GM23338 (cell line): ENCODE measurements around the gene MIS12. TPM values are rescaled to one million over a fixed set of nuclear protein-coding genes. Genes with fewer than 3 reads are reported as not detected.

Experiments
- ATAC-seq: fragments of 200-7000 bp; cut with Tn5 transposase; 3 replicates; pipeline ENCODE4 v1.9.1; 2020
- DNase-seq: peaks from one replicate; pipeline ENCODE4 v3.0.0-alpha.2; 2015; ENCODE audit warnings: low spot score
- H2AFZ ChIP-seq: fragments of 200-600 bp; sonication (generic); 2 replicates; pipeline ENCODE4 v1.8.0; 2016; ENCODE audit warnings: antibody characterized with exemption, mild to moderate bottlenecking, moderate library complexity
- H3F3A ChIP-seq: fragments of 200-600 bp; sonication (generic); replicated peaks from 2 replicates; pipeline ENCODE4 v1.8.0; 2017; ENCODE audit warnings: antibody characterized with exemption, mixed run types, low read depth
- H3K27ac ChIP-seq: fragments of 200-600 bp; sonication (generic); 2 replicates; pipeline ENCODE4 v1.6.1; 2016; ENCODE audit warnings: low read depth
- H3K27me3 ChIP-seq: fragments of 200-600 bp; sonication (generic); 2 replicates; pipeline ENCODE4 v1.8.0; 2016; ENCODE audit warnings: mild to moderate bottlenecking, mixed run types, moderate library complexity; ENCODE audit not compliant: insufficient read depth
- H3K36me3 ChIP-seq: fragments of 200-600 bp; sonication (generic); 2 replicates; pipeline ENCODE4 v1.8.0; 2016; ENCODE audit warnings: mild to moderate bottlenecking; ENCODE audit not compliant: insufficient read depth
- H3K4me1 ChIP-seq: fragments of 200-600 bp; sonication (generic); 2 replicates; pipeline ENCODE4 v1.8.0; 2016; ENCODE audit warnings: mild to moderate bottlenecking, moderate library complexity; ENCODE audit not compliant: insufficient read depth
- H3K4me2 ChIP-seq: fragments of 200-600 bp; sonication (generic); 2 replicates; pipeline ENCODE4 v1.7.1; 2017; ENCODE audit warnings: mixed run types
- H3K4me3 ChIP-seq: fragments of 200-600 bp; sonication (generic); 2 replicates; pipeline ENCODE4 v1.6.1; 2016; ENCODE audit warnings: mixed run types
- H3K79me2 ChIP-seq: fragments of 200-600 bp; sonication (generic); replicated peaks from 2 replicates; pipeline ENCODE4 v1.8.0; 2017; ENCODE audit warnings: mild to moderate bottlenecking; ENCODE audit not compliant: insufficient read depth
- H3K9me2 ChIP-seq: fragments of 200-600 bp; sonication (generic); 2 replicates; pipeline ENCODE4 v1.8.0; 2017; ENCODE audit not compliant: insufficient read depth
- H4K20me1 ChIP-seq: fragments of 200-600 bp; sonication (generic); replicated peaks from 2 replicates; pipeline ENCODE4 v1.8.0; 2017; ENCODE audit warnings: mild to moderate bottlenecking; ENCODE audit not compliant: insufficient read depth
- H3K27ac Mint-ChIP-seq: 2 replicates; pipeline ENCODE4 v1.8.0; 2020; ENCODE audit warnings: inconsistent platforms, mild to moderate bottlenecking, moderate library complexity, mixed read lengths
- H3K27me3 Mint-ChIP-seq: 3 replicates; pipeline ENCODE4 v1.8.0; 2022; ENCODE audit warnings: low read depth, mild to moderate bottlenecking, moderate library complexity, mixed read lengths, inconsistent platforms; ENCODE audit not compliant: insufficient read depth, poor library complexity
- H3K36me3 Mint-ChIP-seq: 3 replicates; pipeline ENCODE4 v1.8.0; 2021; ENCODE audit warnings: low read depth, mild to moderate bottlenecking, inconsistent platforms, moderate library complexity, mixed read lengths
- H3K4me1 Mint-ChIP-seq: 3 replicates; pipeline ENCODE4 v1.8.0; 2020; ENCODE audit warnings: mild to moderate bottlenecking, inconsistent platforms, mixed read lengths
- H3K4me3 Mint-ChIP-seq: 3 replicates; pipeline ENCODE4 v1.8.0; 2021; ENCODE audit warnings: moderate library complexity, mild to moderate bottlenecking, inconsistent platforms, mixed read lengths
- H3K9me3 Mint-ChIP-seq: 3 replicates; pipeline ENCODE4 v1.8.0; 2020; ENCODE audit warnings: moderate library complexity, mild to moderate bottlenecking, inconsistent platforms, mixed read lengths
- CREB1 ChIP-seq: fragments of 250-450 bp; sonication (Bioruptor Pico); IDR thresholded peaks from 2 replicates; pipeline ENCODE4 v1.5.0; 2020; ENCODE audit warnings: low read depth, mild to moderate bottlenecking, moderate library complexity
- ETS1 ChIP-seq: IDR thresholded peaks from 2 replicates; pipeline ENCODE4 v1.6.1; 2016; ENCODE audit warnings: antibody characterized with exemption
- EZH2 ChIP-seq: fragments of 200-600 bp; sonication (generic); IDR thresholded peaks from one replicate; pipeline ENCODE4 v1.8.0; 2017; ENCODE audit warnings: antibody characterized with exemption, mild to moderate bottlenecking, low read depth; ENCODE audit not compliant: unreplicated experiment
- EZH2phosphoT487 ChIP-seq: fragments of 200-600 bp; sonication (generic); IDR thresholded peaks from one replicate; pipeline ENCODE4 v1.8.1; 2018; ENCODE audit warnings: antibody characterized with exemption; ENCODE audit not compliant: unreplicated experiment
- JUNB ChIP-seq: IDR thresholded peaks from one replicate; pipeline ENCODE4 v1.6.1; 2016; ENCODE audit warnings: antibody characterized with exemption; ENCODE audit not compliant: unreplicated experiment
- NANOG ChIP-seq: IDR thresholded peaks from 2 replicates; pipeline ENCODE4 v1.6.1; 2016; ENCODE audit warnings: antibody characterized with exemption, borderline replicate concordance
- STAT1 ChIP-seq: IDR thresholded peaks from one replicate; pipeline ENCODE4 v1.6.1; 2016; ENCODE audit warnings: antibody characterized with exemption; ENCODE audit not compliant: unreplicated experiment
- ZNF114 ChIP-seq: fragments of 250-450 bp; sonication (Bioruptor Pico); IDR thresholded peaks from 2 replicates; pipeline ENCODE4 v1.5.0; 2020; ENCODE audit warnings: mild to moderate bottlenecking, moderate library complexity
- ZNF331 ChIP-seq: fragments of 250-450 bp; sonication (Bioruptor Pico); IDR thresholded peaks from 2 replicates; pipeline ENCODE4 v1.5.0; 2020; ENCODE audit warnings: low read depth, mild to moderate bottlenecking, moderate library complexity
- polyA plus RNA-seq: library from polyadenylated mRNA; unstranded; fragments of >200 nt; fragmentation: Nextera tagmentation; extraction: Ambion mirVana; gene quantifications from 2 replicates; pipeline ENCODE4 v1.2.1, GENCODE V29; 2016
- total RNA-seq: library from RNA; depleted of rRNA; stranded (reverse); fragments of >200 nt; shearing (Covaris generic); gene quantifications from 2 replicates; pipeline ENCODE4 v1.2.3, GENCODE V29; 2014
- TF ChIP-seq, protein P1 (sequence below): IDR thresholded peaks from one replicate; pipeline ENCODE4 v1.6.1; 2018; ENCODE audit warnings: antibody characterized with exemption; ENCODE audit not compliant: unreplicated experiment
- TF ChIP-seq, protein P2 (sequence below): fragments of 250-450 bp; sonication (Bioruptor Pico); IDR thresholded peaks from 2 replicates; pipeline ENCODE4 v1.5.0; 2020; ENCODE audit warnings: mild to moderate bottlenecking, moderate library complexity

The MIS12 gene
- total and polyA plus RNA-seq, 2 experiments from 2014 or later = 14.0 to 22.8 TPM

DNA sequence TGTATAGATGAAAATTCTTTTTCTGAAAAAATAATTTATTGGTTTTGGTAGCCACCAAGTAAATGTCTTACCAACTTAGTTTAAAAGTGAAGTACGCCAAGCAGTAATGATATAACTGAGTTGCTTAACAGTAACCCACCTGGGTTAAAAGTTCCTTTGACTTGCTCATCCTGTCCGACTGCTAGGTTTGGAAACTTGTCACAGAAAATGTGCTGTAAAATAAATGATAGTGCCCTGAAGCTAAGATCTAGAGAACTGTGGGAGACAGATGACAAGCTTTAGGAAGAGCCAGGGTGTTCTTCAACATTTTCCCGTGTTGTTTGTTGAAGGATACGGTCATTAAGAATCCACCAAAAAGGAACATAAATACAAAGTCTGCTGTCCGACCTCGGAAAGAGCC is 5.4 kb upstream of the MIS12 start:
- Mint-ChIP-seq H3K4me1 (no peaks in the 10 kb centered on the region), H3K9me3 (no peaks in the 10 kb centered on the region), H3K4me3 (no peak overlapping the region), H3K27me3 (peaks cover 3% of the 10 kb centered on the region), H3K36me3 (peaks cover 75% of the 10 kb centered on the region), H3K27ac (no peak overlapping the region)
- no peaks in the 10 kb centered on the region for H3K27me3 ChIP-seq
- no peaks in the 10 kb centered on the region for H3F3A ChIP-seq
- no peak overlapping the region for H3K4me3 ChIP-seq
- DNase-seq = no peak
- H3K4me2 ChIP-seq = no peak overlapping the region
- ATAC-seq = no peak
- no peak overlapping the region for H3K27ac ChIP-seq
- peaks cover 38% of the 10 kb centered on the region for H3K36me3 ChIP-seq
- 0 out of 2 replicates have a peak, but pooled peaks cover 8% of the 10 kb centered on the region for H3K4me1 ChIP-seq
- no peaks in the 10 kb centered on the region for H3K9me2 ChIP-seq
- TF ChIP-seq EZH2 (no peak), NANOG (no peak), ZNF114 (CRISPR knock-in tag) (no peak), JUNB (no peak), CREB1 (no peak), ETS1 (no peak), STAT1 (no peak), ZNF331 (CRISPR knock-in tag) (no peak), EZH2phosphoT487 (no peak)
- TF ChIP-seq, protein P1, sequence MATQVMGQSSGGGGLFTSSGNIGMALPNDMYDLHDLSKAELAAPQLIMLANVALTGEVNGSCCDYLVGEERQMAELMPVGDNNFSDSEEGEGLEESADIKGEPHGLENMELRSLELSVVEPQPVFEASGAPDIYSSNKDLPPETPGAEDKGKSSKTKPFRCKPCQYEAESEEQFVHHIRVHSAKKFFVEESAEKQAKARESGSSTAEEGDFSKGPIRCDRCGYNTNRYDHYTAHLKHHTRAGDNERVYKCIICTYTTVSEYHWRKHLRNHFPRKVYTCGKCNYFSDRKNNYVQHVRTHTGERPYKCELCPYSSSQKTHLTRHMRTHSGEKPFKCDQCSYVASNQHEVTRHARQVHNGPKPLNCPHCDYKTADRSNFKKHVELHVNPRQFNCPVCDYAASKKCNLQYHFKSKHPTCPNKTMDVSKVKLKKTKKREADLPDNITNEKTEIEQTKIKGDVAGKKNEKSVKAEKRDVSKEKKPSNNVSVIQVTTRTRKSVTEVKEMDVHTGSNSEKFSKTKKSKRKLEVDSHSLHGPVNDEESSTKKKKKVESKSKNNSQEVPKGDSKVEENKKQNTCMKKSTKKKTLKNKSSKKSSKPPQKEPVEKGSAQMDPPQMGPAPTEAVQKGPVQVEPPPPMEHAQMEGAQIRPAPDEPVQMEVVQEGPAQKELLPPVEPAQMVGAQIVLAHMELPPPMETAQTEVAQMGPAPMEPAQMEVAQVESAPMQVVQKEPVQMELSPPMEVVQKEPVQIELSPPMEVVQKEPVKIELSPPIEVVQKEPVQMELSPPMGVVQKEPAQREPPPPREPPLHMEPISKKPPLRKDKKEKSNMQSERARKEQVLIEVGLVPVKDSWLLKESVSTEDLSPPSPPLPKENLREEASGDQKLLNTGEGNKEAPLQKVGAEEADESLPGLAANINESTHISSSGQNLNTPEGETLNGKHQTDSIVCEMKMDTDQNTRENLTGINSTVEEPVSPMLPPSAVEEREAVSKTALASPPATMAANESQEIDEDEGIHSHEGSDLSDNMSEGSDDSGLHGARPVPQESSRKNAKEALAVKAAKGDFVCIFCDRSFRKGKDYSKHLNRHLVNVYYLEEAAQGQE = no peak
- TF ChIP-seq, protein P2, sequence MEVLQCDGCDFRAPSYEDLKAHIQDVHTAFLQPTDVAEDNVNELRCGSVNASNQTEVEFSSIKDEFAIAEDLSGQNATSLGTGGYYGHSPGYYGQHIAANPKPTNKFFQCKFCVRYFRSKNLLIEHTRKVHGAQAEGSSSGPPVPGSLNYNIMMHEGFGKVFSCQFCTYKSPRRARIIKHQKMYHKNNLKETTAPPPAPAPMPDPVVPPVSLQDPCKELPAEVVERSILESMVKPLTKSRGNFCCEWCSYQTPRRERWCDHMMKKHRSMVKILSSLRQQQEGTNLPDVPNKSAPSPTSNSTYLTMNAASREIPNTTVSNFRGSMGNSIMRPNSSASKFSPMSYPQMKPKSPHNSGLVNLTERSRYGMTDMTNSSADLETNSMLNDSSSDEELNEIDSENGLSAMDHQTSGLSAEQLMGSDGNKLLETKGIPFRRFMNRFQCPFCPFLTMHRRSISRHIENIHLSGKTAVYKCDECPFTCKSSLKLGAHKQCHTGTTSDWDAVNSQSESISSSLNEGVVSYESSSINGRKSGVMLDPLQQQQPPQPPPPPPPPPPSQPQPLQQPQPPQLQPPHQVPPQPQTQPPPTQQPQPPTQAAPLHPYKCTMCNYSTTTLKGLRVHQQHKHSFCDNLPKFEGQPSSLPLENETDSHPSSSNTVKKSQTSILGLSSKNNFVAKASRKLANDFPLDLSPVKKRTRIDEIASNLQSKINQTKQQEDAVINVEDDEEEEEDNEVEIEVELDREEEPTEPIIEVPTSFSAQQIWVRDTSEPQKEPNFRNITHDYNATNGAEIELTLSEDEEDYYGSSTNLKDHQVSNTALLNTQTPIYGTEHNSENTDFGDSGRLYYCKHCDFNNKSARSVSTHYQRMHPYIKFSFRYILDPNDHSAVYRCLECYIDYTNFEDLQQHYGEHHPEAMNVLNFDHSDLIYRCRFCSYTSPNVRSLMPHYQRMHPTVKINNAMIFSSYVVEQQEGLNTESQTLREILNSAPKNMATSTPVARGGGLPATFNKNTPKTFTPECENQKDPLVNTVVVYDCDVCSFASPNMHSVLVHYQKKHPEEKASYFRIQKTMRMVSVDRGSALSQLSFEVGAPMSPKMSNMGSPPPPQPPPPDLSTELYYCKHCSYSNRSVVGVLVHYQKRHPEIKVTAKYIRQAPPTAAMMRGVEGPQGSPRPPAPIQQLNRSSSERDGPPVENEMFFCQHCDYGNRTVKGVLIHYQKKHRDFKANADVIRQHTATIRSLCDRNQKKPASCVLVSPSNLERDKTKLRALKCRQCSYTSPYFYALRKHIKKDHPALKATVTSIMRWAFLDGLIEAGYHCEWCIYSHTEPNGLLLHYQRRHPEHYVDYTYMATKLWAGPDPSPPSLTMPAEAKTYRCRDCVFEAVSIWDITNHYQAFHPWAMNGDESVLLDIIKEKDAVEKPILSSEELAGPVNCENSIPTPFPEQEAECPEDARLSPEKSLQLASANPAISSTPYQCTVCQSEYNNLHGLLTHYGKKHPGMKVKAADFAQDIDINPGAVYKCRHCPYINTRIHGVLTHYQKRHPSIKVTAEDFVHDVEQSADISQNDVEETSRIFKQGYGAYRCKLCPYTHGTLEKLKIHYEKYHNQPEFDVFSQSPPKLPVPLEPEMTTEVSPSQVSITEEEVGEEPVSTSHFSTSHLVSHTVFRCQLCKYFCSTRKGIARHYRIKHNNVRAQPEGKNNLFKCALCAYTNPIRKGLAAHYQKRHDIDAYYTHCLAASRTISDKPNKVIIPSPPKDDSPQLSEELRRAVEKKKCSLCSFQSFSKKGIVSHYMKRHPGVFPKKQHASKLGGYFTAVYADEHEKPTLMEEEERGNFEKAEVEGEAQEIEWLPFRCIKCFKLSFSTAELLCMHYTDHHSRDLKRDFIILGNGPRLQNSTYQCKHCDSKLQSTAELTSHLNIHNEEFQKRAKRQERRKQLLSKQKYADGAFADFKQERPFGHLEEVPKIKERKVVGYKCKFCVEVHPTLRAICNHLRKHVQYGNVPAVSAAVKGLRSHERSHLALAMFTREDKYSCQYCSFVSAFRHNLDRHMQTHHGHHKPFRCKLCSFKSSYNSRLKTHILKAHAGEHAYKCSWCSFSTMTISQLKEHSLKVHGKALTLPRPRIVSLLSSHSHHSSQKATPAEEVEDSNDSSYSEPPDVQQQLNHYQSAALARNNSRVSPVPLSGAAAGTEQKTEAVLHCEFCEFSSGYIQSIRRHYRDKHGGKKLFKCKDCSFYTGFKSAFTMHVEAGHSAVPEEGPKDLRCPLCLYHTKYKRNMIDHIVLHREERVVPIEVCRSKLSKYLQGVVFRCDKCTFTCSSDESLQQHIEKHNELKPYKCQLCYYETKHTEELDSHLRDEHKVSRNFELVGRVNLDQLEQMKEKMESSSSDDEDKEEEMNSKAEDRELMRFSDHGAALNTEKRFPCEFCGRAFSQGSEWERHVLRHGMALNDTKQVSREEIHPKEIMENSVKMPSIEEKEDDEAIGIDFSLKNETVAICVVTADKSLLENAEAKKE (CRISPR knock-in tag) = no peak
- peaks cover 80% of the 10 kb centered on the region for H3K79me2 ChIP-seq
- no peak overlapping the region for H2AFZ ChIP-seq
- H4K20me1 ChIP-seq = peaks cover 8% of the 10 kb centered on the region; the same call in 1 of the 2 replicates
